ENCODE measurements around the gene ZBP1. TPM values are rescaled to one million over a fixed set of nuclear protein-coding genes. Genes with fewer than 3 reads are reported as not detected.

The ZBP1 gene
- total RNA-seq, 1 donor from 2014 or later: not detected

DNA sequence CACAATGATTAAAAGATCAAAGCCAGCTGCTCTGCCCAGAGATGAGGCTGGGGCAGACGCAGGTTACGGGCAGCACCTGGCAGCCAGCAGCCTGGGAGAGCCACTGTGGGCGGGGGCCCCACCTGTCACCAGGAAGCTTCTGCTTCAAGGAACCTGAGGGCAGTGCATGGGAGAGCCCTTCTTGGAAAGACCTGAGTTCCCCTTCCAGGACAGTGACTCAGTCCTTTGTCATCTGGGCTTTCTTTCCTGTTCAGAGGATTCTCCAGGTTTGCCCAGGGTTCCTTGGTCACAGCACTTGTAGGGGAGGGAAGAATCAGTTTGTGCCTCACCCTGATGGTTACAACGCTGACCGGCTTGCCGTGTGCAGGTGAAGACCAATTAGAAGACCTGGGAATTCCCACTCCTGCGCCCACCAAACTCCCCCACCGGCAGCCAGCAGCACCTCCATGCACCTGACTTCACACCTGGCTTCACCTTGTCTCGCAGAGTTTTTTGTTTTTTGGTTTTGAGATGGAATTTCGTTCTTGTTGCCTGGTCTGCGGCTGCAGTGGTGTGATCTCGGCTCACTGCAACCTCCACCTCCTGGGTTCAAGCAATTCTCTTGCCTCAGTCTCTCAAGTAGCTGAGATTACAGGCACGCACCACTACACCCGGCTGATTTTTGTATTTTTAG is 2.0 kb downstream of the ZBP1 start:
- H3K27ac Mint-ChIP-seq (ENCODE audit: unreplicated experiment): no peak overlapping the region
- peaks cover 15% of the 10 kb centered on the region for H3K27me3 Mint-ChIP-seq (ENCODE audit: low read depth)
- H3K4me1 Mint-ChIP-seq (ENCODE audit: low read depth): peaks cover 5% of the 10 kb centered on the region
- no peaks in the 10 kb centered on the region for H3K36me3 Mint-ChIP-seq (ENCODE audit: low read depth)
- no peak overlapping the region for H3K4me3 Mint-ChIP-seq (ENCODE audit: unreplicated experiment)
- TF ChIP-seq, protein P1, sequence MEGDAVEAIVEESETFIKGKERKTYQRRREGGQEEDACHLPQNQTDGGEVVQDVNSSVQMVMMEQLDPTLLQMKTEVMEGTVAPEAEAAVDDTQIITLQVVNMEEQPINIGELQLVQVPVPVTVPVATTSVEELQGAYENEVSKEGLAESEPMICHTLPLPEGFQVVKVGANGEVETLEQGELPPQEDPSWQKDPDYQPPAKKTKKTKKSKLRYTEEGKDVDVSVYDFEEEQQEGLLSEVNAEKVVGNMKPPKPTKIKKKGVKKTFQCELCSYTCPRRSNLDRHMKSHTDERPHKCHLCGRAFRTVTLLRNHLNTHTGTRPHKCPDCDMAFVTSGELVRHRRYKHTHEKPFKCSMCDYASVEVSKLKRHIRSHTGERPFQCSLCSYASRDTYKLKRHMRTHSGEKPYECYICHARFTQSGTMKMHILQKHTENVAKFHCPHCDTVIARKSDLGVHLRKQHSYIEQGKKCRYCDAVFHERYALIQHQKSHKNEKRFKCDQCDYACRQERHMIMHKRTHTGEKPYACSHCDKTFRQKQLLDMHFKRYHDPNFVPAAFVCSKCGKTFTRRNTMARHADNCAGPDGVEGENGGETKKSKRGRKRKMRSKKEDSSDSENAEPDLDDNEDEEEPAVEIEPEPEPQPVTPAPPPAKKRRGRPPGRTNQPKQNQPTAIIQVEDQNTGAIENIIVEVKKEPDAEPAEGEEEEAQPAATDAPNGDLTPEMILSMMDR (IDR thresholded peaks at IDR 0.05): no peak
- no peaks in the 10 kb centered on the region for H3K9me3 Mint-ChIP-seq (ENCODE audit: low read depth)
- DNase-seq (ENCODE audit: low spot score): no peak

DNA sequence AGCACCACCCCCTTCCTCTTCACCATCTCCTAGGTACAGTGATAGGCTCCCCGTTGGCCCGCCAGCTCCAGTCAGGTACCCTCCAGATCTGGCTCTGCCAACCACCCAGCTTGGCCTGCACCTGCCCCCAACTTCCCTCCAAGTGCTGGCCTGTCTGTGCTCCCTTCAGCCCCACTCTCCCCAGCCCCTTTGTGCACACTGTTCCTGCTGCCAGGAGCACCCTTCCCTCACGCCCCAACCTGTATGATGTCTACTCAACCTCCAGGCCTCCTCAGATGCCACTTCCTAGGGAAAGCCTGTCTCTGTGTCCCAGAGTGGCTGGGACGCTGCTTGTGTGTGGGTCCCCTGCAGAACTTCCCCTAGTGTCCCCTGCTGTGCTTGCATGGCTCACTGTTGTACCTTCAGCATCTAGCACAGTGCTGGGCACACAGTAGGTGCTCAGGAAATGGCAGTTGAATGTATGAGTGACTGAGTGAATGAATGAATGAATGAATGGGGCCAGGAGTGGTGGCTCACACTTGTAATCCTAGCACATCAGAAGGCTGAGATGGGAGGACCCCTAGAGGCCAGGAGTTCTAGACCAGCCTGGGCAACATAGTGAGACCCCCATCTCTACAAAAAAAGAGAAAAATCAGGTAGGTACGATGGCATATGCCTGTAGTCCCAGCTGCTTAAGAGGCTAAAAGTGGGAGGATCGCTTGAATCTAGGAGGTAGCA is 3.0 kb downstream of the ZBP1 start:
- no peak overlapping the region for H3K4me3 Mint-ChIP-seq (ENCODE audit: unreplicated experiment)

DNA sequence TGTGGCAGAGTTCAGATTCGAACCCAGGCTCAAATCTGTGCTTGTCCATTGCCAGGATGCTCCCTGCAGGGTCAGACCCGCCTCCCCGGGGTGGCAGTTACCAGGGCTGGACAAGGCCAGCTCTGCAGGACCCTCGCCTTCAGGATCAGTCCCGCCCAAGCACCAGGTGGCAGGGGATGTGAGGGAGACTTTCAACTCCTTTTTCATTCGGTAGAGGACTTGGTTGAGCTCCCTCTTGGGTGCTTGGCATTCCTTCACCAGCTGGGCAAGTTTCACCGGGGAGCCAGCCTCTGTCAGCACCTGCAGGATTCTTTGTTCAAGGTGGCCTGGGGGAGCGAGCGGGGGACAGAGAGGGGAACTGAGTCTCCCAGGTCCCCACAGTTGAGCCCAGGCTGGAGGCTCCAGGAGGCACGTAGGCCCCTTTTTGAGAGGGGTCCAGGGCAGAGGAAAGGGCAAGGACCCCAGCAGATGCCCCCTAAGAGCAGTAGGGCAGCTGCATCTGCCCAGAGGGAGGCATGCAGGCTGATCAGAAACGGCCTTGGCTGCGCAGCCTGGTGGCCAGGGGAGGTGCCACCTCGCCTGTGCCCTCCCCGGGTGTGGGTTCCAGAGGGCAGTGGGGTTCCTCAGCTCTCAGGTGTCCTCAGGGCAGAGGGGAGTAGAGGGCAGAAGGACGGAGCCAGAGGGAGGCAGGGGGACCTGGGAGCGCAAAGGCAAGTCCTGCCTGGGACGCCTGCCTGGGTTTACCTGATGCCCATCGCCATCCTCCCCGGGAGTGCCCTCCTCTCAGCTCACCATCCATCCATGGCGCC is 3.9 kb downstream of the ZBP1 start:
- TF ChIP-seq, protein P1 (IDR thresholded peaks at IDR 0.05): no peak
- Mint-ChIP-seq H3K4me3 (ENCODE audit: unreplicated experiment) (no peak overlapping the region), H3K36me3 (ENCODE audit: low read depth) (no peaks in the 10 kb centered on the region), H3K9me3 (ENCODE audit: low read depth) (no peaks in the 10 kb centered on the region), H3K27ac (ENCODE audit: unreplicated experiment) (no peak overlapping the region), H3K27me3 (ENCODE audit: low read depth) (peaks cover 17% of the 10 kb centered on the region), H3K4me1 (ENCODE audit: low read depth) (no peaks in the 10 kb centered on the region)
- DNase-seq (ENCODE audit: low spot score): no peak

More for the DNA sequence above, 3.0 kb downstream of the ZBP1 start:
- Mint-ChIP-seq H3K4me1 (ENCODE audit: low read depth) (no peaks in the 10 kb centered on the region), H3K9me3 (ENCODE audit: low read depth) (no peaks in the 10 kb centered on the region), H3K27ac (ENCODE audit: unreplicated experiment) (no peak overlapping the region), H3K27me3 (ENCODE audit: low read depth) (peaks cover 17% of the 10 kb centered on the region), H3K36me3 (ENCODE audit: low read depth) (no peaks in the 10 kb centered on the region)
- TF ChIP-seq, protein P1 (IDR thresholded peaks at IDR 0.05): no peak
- no peak for DNase-seq (ENCODE audit: low spot score)

GRCh38 chr20:57615445-57615811 is 4.8 kb downstream of the ZBP1 start:
- Mint-ChIP-seq H3K27ac (ENCODE audit: unreplicated experiment) (no peak overlapping the region), H3K4me3 (ENCODE audit: unreplicated experiment) (no peak overlapping the region), H3K36me3 (ENCODE audit: low read depth) (no peaks in the 10 kb centered on the region), H3K27me3 (ENCODE audit: low read depth) (peaks cover 23% of the 10 kb centered on the region), H3K4me1 (ENCODE audit: low read depth) (no peaks in the 10 kb centered on the region), H3K9me3 (ENCODE audit: low read depth) (no peaks in the 10 kb centered on the region)
- TF ChIP-seq, protein P1 (IDR thresholded peaks at IDR 0.05): no peak
- no peak for DNase-seq (ENCODE audit: low spot score)
